Activated CD8-positive, alpha-beta memory T cell treated with anti-CD3 and anti-CD28 coated beads, Interleukin-2, amount 50 U/mL, for 1 hour (primary cell): ENCODE results near the gene SYDE1.

Experiments used
- DNase-seq: peaks from one replicate; pipeline ENCODE4 v3.0.0-alpha.2; 2020; ENCODE audit errors: extremely low read depth

The SYDE1 gene

DNA sequence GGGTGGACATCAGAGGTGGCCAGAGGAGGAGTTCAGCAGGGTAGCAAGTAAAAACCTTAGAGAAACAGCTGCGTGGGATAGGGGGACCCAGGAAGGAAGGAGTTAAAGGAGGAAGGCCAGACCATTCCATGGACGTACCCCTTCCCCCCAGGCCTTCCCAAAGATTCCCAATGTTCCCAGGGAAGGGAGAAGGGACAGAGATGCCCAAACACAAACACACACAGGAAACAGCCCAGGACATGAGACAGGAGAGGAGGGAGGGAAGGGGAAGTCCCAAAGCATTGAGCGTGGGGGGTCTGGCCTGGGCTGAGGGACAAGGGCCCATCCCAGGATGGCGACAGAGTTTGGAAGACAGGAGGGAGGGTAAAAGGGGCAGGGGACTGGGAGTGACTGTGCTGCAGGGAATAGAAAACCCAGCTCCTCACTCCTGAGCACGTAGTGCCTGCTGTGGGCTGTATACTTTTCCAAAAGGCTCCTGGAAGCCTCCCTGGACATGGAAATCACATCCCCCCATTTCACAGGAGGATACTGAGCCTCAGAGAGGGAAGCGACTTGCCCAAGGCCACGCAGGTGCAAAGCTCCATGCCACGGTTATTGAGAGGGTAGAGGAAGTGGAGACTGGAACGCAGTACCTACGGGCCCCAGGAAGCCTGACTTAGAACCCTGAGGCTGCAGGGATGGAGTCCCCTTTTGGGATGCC lies 1.1 kb downstream of the SYDE1 start:
- no peak for DNase-seq

DNA sequence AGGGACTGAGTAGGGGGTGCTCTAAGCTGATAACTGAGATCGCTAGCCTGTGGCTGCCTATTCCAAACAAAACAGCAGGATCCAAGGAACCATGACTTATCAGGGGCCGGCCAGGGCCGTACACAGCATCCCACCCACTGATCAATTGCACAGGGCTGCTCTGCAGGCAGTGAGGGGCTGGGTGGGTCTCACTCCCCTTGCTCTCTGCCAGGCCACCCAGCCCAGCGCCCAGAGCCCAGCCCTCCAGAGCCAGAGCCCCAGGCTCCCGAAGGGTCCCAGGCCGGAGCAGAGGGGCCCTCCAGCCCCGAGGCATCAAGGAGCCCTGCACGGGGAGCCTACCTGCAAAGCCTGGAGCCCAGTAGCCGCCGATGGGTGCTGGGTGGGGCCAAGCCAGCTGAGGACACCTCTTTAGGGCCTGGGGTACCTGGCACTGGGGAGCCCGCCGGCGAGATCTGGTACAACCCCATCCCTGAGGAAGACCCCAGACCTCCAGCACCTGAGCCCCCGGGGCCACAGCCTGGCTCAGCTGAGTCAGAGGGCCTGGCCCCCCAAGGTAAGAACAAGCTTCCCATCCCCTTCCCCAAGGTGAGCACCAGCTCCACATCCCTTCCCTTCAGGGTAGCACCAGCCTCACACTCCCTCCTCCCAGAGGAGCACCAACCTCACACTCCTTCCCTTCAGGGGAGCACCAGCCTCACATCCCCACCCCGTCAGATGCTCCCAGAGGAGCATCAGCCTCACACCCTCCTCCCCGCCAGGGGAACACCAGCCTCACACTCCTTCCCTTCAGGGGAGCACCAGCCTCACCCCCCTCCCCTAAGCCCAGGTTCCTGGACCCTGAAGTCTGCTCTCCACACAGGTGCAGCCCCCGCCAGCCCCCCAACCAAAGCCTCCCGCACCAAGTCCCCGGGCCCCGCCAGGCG lies 1.9 kb downstream of the SYDE1 start:
- no peak for DNase-seq

DNA sequence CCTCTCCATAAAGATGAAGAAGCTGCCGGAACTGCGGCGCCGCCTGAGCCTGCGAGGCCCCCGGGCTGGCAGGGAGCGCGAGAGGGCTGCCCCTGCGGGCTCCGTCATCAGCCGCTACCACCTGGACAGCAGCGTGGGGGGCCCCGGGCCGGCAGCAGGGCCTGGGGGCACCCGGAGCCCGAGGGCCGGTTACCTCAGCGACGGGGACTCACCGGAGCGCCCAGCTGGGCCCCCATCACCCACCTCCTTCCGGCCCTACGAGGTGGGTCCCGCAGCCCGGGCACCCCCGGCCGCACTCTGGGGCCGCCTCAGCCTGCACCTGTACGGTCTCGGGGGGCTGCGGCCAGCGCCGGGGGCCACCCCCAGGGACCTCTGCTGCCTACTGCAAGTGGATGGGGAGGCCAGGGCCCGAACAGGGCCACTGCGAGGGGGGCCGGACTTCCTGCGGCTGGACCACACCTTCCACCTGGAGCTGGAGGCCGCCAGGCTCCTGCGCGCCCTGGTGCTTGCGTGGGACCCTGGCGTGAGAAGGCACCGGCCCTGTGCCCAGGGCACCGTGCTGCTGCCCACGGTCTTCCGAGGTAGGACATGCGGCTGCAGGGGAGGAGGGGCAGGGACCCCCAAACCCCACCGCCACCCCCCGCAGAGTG lies 2.7 kb downstream of the SYDE1 start:
- DNase-seq, result no peak

DNA sequence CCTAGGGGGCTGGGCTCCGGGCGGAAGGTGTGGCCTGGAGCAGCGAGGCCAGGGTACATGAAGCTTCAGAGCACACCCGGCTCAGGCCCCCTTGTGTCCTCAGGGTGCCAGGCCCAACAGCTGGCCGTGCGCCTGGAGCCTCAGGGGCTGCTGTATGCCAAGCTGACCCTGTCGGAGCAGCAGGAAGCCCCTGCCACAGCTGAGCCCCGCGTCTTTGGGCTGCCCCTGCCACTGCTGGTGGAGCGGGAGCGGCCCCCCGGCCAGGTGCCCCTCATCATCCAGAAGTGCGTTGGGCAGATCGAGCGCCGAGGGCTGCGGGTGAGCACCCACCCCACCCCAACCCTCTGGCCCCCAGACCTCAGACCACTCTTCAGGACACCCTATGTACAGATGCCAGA lies 3.2 kb downstream of the SYDE1 start:
- no peak for DNase-seq

DNA sequence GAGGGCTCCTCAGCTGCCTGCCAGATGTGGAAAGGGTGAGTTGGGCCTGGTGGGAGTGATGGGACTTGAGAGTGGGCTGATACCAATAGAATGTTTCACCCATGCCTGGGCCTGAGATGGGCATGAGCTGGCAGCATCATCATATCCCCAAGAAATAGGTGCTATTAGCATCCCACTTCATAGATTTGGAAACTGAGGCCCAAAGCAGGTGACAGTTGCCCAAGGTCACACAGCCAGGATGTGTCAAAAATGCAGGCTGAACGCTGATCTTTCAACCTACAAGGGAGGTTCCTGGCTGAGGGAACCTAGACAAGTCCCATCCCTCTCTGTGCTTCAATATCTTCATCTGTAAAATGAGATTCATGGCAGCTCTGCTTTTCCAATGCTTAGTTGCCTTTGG lies 4.6 kb downstream of the SYDE1 start:
- no peak for DNase-seq

DNA sequence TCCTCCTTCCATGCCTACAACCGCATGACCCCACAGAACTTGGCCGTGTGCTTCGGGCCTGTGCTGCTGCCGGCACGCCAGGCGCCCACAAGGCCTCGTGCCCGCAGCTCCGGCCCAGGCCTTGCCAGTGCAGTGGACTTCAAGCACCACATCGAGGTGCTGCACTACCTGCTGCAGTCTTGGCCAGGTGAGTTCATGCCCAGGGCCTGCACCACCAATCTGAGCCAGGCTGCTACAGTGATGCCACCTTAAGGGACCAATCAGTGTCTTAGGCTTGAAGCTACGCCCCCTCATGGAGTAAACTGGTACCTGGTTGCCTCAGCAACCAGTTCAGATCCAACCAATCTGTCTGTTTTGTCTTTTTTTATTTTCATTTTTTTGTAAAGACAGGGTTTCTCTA lies 5.2 kb downstream of the SYDE1 start:
- DNase-seq, result no peak

DNA sequence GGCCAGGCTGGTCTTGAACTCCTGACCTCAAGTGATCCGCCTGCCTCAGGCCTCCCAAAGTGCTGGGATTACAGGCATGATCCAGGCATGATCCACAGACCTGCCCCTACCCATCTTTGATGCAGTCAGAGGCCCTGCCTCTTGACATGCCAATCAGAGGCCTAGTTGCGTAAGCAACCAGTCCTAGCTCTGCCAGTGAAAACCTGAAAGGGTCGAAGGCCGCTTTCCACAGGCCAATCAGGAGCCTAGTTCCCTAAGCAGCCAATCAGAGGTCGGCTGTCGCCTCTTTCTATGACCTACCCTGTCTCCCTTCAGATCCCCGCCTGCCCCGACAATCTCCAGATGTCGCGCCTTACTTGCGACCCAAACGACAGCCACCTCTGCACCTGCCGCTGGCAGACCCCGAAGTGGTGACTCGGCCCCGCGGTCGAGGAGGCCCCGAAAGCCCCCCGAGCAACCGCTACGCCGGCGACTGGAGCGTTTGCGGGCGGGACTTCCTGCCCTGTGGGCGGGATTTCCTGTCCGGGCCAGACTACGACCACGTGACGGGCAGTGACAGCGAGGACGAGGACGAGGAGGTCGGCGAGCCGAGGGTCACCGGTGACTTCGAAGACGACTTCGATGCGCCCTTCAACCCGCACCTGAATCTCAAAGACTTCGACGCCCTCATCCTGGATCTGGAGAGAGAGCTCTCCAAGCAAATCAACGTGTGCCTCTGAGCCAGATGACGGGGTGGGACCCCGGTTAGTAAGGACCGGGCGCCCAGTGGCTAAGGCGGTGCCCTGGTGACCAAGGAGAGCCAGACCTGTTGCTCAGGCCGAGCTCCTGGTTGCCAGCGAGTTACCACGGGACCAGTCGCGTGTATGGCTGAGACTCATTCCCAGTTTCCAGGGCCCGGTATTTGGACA lies 6.3 kb downstream of the SYDE1 start:
- DNase-seq, result no peak

DNA sequence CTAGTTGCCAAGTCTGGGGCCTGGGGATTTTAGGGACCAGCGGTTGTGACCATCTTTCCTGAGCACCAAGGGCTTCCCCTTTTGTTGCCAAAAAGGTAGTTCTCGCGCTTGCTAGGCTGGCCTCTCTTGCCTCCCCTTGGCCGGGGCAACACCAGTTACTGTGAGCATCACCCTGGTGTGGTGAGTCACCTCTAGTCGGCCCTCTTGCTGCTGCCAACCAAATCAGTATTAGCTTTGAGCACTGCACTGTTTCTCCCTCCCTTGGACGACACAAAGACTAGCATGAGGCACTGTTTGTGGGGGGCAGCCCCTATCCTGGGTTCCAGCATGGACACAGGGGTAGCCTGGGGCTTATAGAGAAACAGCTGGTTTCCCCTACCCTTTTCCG lies 6.9 kb downstream of the SYDE1 start:
- no peak for DNase-seq

DNA sequence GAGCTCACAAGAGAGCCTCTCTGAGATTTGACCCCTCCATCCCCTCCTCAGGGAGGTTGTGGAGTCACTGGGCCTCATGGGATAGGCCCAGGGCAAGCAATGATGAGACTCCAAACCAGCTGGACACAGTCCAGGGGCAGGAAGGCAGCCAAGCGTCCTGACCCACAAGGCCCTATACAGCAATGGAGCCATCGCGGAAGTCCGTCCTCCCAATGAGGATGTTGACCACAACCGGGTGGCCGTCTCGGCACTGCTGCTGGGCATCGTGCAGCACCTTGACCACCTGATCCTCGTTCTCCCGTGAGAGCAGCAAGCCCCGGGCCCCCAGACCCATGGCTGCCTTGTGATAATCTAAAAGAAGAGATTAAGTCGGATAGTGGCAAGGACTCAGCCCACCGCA lies 7.9 kb downstream of the SYDE1 start:
- no peak for DNase-seq

DNA sequence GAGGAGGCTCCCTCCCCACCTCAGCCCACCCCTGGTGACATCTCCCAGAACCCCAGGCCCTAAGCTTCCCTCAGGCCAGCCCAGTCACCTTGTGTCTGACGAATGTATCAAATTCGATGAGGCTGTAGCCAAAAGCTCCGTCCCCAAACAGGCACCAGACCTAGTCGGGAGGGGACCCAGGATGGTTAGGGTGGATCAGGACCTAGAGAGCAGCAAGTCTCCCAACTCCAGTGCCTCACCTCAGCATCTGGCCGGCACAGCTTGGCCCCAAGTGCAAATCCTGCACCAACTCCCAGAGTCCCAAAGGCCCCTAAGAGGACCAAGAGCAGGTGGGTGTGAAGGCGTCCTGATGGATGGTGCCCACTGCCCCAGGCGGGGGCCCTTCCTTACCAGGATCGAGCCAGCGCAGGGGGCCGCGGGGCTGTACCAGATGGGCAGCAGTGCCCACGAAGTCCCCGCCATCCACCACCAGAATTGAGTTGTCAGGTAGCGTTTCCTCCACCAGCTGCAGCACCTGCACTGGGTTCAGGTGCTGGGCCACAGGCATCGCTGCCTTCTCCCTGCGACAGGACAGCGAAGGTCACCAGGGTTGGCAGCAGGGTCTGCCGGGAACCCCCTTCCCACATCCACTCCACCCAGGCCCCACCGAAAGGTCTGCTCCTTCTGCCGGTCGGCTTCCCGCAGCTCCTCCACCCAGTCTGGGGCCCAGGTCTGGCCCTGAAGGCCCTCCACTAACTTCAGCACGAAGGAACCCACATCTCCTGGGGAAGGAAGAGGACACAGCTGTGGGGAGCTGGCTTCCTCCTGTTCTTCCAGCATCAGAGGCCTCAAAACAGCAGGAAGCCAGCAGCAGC lies 8.8 kb downstream of the SYDE1 start:
- DNase-seq, result no peak

DNA sequence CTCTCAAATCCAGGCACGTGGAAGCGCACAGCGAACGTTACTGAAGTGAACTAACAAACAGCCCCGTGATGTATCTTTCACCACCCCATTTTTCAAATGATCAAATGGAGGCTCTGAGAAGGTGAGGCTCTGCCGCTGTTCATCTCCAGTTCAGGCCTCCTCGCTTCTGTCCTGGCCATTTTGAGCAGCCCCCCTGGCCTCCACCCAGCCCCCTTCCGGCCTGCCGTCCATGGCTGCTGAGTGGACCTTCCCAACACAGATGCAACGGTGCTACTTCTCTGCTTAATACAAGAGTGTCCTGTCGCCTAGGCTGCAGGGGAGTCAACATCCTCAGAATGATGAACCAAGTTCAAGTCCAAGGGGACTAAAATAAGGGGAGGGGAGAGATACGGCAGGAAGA lies 9.7 kb downstream of the SYDE1 start:
- no peak for DNase-seq

DNA sequence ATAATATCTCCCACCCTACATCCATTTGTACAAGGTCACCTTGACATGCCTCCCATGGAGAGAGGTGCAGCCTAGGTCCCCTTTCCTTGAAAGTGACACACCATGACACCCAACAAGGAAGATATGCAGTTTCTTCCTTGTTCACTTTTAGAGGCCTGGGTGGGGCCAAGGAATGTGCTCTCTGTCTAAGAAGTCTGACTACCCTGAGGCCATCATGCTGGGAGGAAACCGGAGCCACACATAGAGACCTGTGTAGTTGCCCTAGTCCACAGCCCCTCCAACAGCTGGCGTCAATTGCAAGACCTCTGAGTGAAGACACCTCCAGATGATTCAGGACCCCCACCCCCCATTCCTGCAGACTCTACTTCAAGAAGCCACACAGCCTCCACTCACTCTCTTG lies 11.0 kb downstream of the SYDE1 start:
- DNase-seq, result no peak

DNA sequence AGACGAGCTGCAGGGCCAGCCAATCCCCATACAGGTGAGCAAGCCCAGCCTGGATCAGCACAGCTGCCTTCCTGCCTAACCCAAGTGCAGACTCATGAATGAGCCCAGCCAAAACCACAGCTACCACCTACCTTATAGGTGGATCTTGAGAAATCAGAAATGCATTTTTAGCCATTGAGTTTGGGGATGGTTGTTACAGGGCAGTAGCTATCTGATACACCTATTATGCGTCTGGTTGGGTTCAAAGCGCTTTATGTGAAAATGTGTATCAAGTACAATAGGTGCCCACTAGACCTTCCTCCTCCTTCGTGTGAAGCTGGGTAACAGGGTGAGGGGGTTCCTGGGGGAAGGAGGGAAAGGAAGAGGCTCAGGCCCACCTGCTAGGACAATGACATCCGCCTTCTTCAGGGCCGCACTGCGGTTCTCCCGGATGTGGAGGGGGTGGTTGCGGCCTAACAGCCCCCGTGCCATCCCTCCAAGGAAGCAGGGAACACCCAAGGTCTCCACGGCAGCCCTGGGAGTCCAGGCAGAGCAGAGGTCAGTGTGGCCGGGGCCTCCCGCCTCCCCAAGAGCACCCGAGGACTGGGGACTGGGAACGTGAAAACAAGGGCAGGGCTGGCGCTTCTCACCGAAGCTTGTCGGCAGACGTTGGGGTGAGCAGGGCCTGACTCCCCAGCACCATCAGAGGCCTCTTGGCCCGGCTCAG lies 11.7 kb downstream of the SYDE1 start:
- DNase-seq, result no peak

DNA sequence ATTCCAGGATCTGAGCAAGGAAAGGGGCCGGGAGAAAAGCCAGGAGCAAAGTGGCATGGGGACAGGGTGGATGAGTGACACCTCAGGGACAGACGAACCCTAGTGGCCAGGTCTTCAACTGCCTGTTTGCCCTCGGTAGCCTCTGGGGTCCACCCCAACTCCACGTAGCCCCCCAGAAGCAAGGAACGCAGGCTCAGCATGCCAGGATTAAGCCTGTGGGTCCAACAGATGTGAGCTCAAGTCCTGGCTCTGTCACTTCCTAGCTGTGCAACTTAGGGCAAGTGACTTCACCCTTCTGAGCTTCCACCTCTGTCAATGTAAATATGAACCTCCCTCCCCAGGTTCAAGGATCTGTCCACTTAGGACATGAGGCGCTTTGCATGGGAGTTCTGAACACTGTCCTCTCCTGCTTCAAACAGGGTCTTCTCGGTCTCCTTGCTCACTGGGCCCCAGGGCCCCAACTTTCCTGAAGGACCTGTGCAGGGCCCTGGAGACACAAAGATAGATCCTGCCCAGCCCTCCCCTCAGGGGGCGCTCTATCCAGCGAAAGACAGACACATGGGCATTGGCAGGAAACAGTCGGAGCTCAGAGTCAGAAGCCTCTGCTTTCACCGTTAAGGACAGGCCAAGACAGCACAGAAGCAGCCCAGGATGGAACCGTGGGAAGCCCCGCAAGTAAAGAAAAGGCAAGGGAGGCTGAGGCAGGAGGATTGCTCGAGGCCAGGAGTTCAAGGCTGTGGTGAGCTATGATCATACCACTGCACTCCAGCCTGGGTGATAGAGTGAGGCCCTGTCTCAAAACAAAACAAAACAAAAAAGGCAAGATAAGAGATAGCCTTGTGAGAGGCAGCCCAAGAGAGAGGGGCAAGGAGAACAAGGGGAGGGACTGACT lies 13.2 kb downstream of the SYDE1 start:
- DNase-seq, result no peak

DNA sequence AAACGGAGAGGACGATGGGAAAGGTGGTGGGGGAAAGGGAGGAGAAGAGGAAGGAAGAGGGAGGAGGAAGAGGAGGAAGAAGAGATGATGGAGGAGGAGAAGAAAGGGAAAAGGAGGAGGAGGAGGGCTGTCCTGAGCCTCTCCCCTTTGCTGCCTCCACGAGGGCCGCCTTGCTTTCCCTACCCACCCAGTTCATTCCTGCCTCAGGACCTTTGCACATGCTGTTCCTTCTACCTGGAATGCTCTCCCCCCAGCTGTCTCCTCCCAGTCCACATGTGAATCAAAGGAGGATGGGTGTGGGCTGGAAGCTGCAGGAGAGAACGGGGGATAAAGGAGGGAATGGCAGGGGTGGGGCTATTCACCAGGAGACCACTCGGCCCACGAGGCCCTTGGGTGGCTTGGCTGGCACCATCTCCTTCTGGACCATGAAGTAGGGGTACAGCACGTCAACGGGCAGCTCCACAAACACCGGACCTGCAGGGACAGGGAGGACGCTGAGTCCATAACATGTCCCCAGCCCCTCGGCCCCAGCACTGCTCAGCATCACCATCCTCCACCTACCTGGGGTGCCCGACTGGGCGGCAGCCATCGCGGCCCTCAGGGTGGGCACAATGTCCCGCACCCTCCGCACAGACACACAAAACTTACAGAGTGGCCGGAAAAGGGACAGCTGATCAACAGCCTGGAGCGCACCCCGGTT lies 15.3 kb downstream of the SYDE1 start:
- no peak for DNase-seq

DNA sequence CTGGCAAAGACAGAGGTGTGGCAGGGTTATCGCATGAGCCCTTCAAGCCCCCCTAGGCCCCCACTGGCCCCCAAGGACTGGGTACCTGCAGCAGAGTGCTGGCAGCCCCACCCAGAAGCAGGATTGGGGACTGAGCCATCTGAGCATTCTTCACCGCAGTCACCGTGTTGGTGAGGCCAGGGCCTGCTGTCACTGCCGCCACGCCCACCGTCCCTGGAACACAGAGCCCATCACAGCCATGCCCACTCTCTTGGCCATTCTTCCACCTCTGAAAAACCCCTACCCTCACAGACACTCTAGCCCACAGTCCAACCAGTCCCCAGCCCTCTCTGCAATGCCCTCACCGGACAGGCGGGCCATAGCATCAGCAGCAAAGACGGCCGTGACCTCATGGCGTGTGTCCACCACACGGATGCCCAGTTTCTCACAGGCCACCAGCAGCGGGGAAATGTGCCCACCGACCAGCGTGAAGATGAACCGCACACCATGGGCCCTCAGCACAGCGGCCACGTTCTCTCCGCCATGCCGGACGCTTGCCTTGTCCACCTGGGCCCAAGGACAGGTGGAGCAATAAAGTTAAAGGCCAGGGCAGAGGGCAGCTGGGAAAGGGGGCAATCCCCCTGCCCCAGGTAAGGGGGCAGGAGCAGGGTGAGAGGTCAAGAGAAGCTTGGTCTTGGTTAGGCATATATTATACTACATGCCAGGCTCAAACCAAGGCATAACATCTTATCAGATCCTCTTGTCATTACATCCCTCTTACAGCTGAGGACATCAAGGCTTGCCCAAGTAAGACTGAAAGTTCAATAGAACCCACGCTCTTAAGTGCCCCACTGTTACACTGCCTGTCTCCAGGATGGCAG lies 16.1 kb downstream of the SYDE1 start:
- DNase-seq, result no peak

DNA sequence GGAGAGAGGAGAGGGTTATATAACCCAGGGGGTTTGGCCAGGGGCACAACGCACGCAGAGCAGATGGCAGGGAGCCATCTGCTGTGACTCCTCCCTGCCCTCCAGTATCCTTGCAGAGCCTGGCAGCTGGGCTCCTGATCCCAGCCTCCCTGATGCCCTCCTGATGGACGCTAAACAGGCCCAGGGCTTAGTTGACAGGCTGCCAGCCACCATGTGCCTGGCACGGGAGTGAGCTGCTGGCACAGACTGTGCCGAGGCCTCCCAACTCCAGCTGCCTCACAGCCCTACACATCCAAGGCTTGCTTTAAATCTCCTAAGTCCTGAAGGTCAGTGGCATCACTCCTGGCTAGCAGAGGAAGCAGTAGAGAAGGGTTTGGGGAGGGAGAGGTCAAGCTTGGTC lies 16.7 kb downstream of the SYDE1 start:
- no peak for DNase-seq
